ENCODE results near the gene TAC3. TPM values are rescaled to one million over a fixed set of nuclear protein-coding genes. Genes with fewer than 3 reads are reported as not detected.

TAC3 gene
- total RNA-seq, 2 donors from 2014 or later: not detected

DNA sequence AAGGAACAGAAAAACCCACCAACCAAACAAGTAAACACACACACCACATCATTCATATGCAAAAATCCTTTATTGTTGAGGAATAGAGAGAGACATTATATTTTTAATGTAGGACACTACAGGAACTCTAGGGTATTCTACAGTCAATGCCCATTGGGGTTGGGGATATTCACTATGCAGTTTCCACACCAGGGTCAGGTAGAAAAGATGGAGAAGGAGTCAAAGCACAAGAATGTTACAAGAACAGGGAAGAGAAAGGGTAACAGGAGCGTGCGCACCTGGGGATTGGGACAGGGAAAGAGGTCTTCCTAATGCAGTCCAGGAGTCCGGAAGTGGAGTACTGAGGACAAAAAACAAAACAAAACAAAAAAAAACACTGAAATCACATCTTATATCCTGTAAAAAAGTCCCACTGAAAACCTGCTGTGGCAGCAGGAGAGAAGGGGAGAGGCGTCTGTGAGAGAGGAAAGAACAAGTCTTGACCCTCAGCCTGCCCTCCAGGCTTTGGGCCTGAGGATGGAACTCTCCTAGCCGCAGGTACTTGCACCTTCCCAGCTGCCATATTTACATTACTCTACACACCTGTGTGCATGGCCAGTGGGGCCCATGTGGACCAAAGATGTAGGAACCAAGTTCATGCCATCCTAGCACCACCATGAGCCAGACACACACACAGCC, 6.2 kb downstream of the TAC3 start:
- TF ChIP-seq POLR2AphosphoS5 (IDR thresholded peaks at IDR 0.05): no peak
- TF ChIP-seq, protein P1, sequence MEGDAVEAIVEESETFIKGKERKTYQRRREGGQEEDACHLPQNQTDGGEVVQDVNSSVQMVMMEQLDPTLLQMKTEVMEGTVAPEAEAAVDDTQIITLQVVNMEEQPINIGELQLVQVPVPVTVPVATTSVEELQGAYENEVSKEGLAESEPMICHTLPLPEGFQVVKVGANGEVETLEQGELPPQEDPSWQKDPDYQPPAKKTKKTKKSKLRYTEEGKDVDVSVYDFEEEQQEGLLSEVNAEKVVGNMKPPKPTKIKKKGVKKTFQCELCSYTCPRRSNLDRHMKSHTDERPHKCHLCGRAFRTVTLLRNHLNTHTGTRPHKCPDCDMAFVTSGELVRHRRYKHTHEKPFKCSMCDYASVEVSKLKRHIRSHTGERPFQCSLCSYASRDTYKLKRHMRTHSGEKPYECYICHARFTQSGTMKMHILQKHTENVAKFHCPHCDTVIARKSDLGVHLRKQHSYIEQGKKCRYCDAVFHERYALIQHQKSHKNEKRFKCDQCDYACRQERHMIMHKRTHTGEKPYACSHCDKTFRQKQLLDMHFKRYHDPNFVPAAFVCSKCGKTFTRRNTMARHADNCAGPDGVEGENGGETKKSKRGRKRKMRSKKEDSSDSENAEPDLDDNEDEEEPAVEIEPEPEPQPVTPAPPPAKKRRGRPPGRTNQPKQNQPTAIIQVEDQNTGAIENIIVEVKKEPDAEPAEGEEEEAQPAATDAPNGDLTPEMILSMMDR (IDR thresholded peaks at IDR 0.05): no peak
- WGBS: 93% methylated on average over 5 of the region's 5 CpGs
- no peak for DNase-seq (ENCODE audit: low spot score)
- no peaks in the 10 kb centered on the region for H3K4me1 ChIP-seq (replicated peaks)
- H3K9me3 ChIP-seq: no peaks in the 10 kb centered on the region
- no peak overlapping the region for H3K4me3 ChIP-seq
- intact Hi-C loops (cut with DNase I): loop anchor here (5.0 kb wide), 1 partner anchor 47 kb away; no protein-coding TSS in a partner anchor
- no peaks in the 10 kb centered on the region for H3K27me3 ChIP-seq (replicated peaks; ENCODE audit: insufficient read depth)
- H3K36me3 ChIP-seq: no peaks in the 10 kb centered on the region
- no peak overlapping the region for H3K27ac ChIP-seq

DNA sequence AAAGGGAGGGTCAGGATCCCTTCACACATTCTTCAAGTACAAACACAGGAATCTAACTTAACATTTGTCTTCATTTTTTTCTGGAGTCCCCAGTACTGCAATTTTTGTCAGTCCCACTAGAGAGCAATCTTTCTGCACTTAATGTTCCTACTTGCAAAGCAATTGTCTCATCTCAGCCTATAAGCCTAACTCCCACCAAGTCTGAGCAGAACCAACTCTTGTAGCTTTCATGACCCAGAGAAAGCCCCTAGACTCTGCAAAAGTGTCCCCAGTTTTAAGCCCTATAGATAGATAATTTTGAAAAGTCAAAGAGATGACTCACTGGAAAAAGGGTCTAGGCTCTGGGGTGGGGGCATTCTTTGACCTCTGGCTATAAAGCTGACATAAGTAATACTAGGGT, 8.2 kb downstream of the TAC3 start:
- Histone ChIP-seq H3K27me3 (replicated peaks; ENCODE audit: insufficient read depth) (no peaks in the 10 kb centered on the region), H3K4me3 (no peak overlapping the region), H3K9me3 (no peaks in the 10 kb centered on the region), H3K36me3 (peaks cover 0 to 8% of the 10 kb centered on the region in 2 donors), H3K4me1 (replicated peaks) (no peaks in the 10 kb centered on the region), H3K27ac (peak overlapping the region; percentile 40 to 48)
- TF ChIP-seq, protein P1 (IDR thresholded peaks at IDR 0.05): peak in 3 of 4 experiments; percentile 33 to 64 (median 61)
- no peak for TF ChIP-seq POLR2A (IDR thresholded peaks at IDR 0.05)
- no peak for TF ChIP-seq POLR2AphosphoS5 (IDR thresholded peaks at IDR 0.05)
- intact Hi-C loops (cut with DNase I): loop anchor here (5.0 kb wide), 1 partner anchor 49 kb away; no protein-coding TSS in a partner anchor
- no peak for DNase-seq (ENCODE audit: low spot score)

DNA sequence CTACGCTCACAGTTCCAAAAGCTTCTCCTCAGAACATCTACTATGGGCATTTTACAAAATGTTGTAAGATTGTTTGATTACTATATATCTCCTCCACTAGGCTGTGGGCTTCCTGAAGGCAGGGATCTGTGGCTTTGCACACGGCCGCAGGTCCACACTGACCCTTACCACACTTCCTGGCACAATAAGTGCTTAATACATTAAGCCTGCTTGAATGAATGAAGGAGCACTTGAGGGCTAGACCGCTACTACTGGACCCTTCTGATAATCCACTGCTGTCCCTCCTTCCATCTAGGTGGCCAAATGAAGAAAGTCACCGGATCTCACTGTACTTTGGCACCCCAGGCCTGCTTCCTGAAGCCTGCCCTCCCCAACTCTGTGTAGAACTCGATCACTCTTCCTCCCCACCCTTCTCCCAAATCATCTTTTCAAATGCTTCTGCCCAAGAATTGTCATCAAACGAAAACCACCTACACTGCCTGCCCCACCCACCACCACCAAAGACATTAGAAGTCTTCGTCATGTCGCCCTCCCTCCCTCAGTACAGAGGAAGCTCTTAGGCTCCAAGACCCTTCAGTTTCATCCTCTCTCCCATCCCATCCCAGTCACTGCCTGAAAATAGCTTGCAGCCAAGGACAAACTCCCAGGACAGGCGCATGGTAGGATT, 9.4 kb downstream of the TAC3 start:
- DNase-seq (ENCODE audit: low spot score): no peak
- Histone ChIP-seq H3K4me1 (replicated peaks) (no peaks in the 10 kb centered on the region), H3K27me3 (replicated peaks; ENCODE audit: insufficient read depth) (no peaks in the 10 kb centered on the region), H3K27ac (peak overlapping the region in 1 of 2 donors; percentile 46), H3K36me3 (peaks cover 0 to 21% of the 10 kb centered on the region in 2 donors), H3K9me3 (no peaks in the 10 kb centered on the region), H3K4me3 (peak overlapping the region; percentile 75 to 77)
- intact Hi-C loops (cut with DNase I): loop anchor here (5.0 kb wide), 1 partner anchor 50 kb away; no protein-coding TSS in a partner anchor
- 56% methylated on average over 10 of the region's 10 CpGs for WGBS
- TF ChIP-seq POLR2AphosphoS5 (IDR thresholded peaks at IDR 0.05): no peak
- TF ChIP-seq POLR2A (IDR thresholded peaks at IDR 0.05): no peak
- TF ChIP-seq, protein P1 (IDR thresholded peaks at IDR 0.05): no peak

DNA sequence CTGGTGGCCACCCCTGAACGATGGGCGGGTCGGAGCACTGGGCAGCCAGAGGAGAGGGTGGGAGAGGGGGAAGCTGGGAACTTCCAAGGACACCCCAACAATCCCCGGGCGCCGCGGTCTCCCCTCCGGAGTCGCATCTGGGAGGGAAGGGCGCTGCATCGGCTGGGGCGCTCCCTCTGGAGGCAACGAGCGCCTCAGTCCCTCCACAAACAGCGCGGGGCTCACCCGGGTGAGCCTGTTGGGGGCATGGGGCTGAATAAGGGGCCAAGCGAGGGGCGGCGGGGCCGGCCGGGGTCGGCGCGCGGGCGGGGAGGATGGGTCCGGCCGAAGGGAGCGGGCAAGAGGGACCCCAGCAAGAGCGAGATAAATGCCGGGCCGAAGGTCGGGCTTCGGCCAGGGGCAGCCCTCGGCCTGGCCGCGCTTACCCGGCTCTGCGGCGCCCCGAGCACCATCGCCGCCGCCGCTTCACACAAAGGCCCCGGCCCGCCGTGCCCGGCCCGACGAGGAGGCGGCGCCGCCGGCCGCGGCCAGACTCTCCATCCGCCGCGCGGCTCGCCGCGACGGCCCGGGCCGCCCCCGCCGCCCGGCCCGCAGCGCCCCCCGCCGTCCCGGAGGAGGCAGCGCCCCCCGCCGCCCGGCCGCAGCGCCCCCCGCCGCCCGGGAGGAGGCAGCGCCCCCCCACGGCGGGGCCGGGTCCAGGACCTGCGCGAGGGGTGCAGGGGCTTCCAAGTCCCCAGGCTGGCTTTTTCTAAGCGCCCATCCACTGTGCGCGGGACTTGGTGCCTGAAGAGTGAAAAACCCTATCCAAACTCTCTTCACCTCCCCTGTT, 10.1 kb downstream of the TAC3 start, which contains the start of gene ZBTB39:
Gene ZBTB39 (minus strand): TSS at position 567 of the 829 bp plus-strand sequence. CDS start 1,629 bp downstream, outside the sequence.
- H3K4me3 ChIP-seq: peak within 1 kb of the TSS; percentile 75 to 77
- 0% methylated on average over 38 of the region's 94 CpGs for WGBS
- TF ChIP-seq, protein P1 (IDR thresholded peaks at IDR 0.05): peak; percentile 38 to 56 (median 52)
- no peak for TF ChIP-seq POLR2A (IDR thresholded peaks at IDR 0.05)
- H3K27ac ChIP-seq: peak within 1 kb of the TSS; percentile 78
- no peaks in the 10 kb centered on the region for H3K27me3 ChIP-seq (replicated peaks; ENCODE audit: insufficient read depth)
- intact Hi-C loops (cut with DNase I): loop anchor here (5.0 kb wide), 1 partner anchor 51 kb away; no protein-coding TSS in a partner anchor
- no peaks in the 10 kb centered on the region for H3K9me3 ChIP-seq
- no peaks in the 10 kb centered on the region for H3K4me1 ChIP-seq (replicated peaks)
- peaks cover 0 to 22% of the 10 kb centered on the region in 2 donors for H3K36me3 ChIP-seq
- DNase-seq (ENCODE audit: low spot score): peak; percentile 32

Measured in prostate gland (tissue), 2 donors.